Rectal smooth muscle tissue (tissue), 1 donor: ENCODE data around the gene CREB5.

Experiments
- H3K27ac ChIP-seq: one replicate; pipeline ENCODE4 v1.7.0; 2013; ENCODE audit warnings: low read depth, low read length, inconsistent platforms
- H3K27me3 ChIP-seq: one replicate; pipeline ENCODE4 v1.7.0; 2013; ENCODE audit warnings: low read length; ENCODE audit not compliant: control insufficient read depth, insufficient read depth
- H3K36me3 ChIP-seq: one replicate; pipeline ENCODE4 v1.7.0; 2013; ENCODE audit warnings: low read length; ENCODE audit not compliant: control insufficient read depth, insufficient read depth
- H3K4me1 ChIP-seq: one replicate; pipeline ENCODE4 v1.7.0; 2013; ENCODE audit warnings: low read length; ENCODE audit not compliant: control insufficient read depth, insufficient read depth
- H3K4me3 ChIP-seq: one replicate; pipeline ENCODE4 v1.7.0; 2013; ENCODE audit warnings: low read length
- H3K9ac ChIP-seq: one replicate; pipeline ENCODE4 v1.7.0; 2013; ENCODE audit warnings: low read length

CREB5 gene

GRCh38 chr7:28855538-28856217 lies 443.4 kb downstream of the CREB5 start:
- Histone ChIP-seq H3K9ac (no peak overlapping the region), H3K4me3 (no peak overlapping the region), H3K27me3 (no peaks in the 10 kb centered on the region), H3K27ac (no peak overlapping the region), H3K36me3 (no peaks in the 10 kb centered on the region), H3K4me1 (no peaks in the 10 kb centered on the region)

GRCh38 chr7:28856656-28857055 lies 444.3 kb downstream of the CREB5 start:
- no peak overlapping the region for H3K4me3 ChIP-seq
- H3K27me3 ChIP-seq: no peaks in the 10 kb centered on the region
- H3K27ac ChIP-seq: no peak overlapping the region
- H3K9ac ChIP-seq: no peak overlapping the region
- no peaks in the 10 kb centered on the region for H3K4me1 ChIP-seq
- no peaks in the 10 kb centered on the region for H3K36me3 ChIP-seq

- Histone ChIP-seq H3K27ac (no peak overlapping the region), H3K4me3 (no peak overlapping the region), H3K4me1 (no peaks in the 10 kb centered on the region), H3K27me3 (no peaks in the 10 kb centered on the region), H3K9ac (no peak overlapping the region), H3K36me3 (no peaks in the 10 kb centered on the region)
These were observed 445.9 kb downstream of the CREB5 start for GRCh38 chr7:28858206-28858605.

GRCh38 chr7:28858895-28859294 lies 446.6 kb downstream of the CREB5 start:
- Histone ChIP-seq H3K27me3 (no peaks in the 10 kb centered on the region), H3K27ac (no peak overlapping the region), H3K4me1 (no peaks in the 10 kb centered on the region), H3K9ac (no peak overlapping the region), H3K4me3 (no peak overlapping the region), H3K36me3 (no peaks in the 10 kb centered on the region)

GRCh38 chr7:28861825-28862224 lies 449.5 kb downstream of the CREB5 start:
- no peaks in the 10 kb centered on the region for H3K4me1 ChIP-seq
- no peaks in the 10 kb centered on the region for H3K36me3 ChIP-seq
- no peak overlapping the region for H3K9ac ChIP-seq
- H3K27ac ChIP-seq: no peak overlapping the region
- H3K4me3 ChIP-seq: no peak overlapping the region
- no peaks in the 10 kb centered on the region for H3K27me3 ChIP-seq

- no peak overlapping the region for H3K27ac ChIP-seq
- H3K27me3 ChIP-seq: no peaks in the 10 kb centered on the region
- H3K36me3 ChIP-seq: no peaks in the 10 kb centered on the region
- H3K4me1 ChIP-seq: no peaks in the 10 kb centered on the region
- no peak overlapping the region for H3K9ac ChIP-seq
- no peak overlapping the region for H3K4me3 ChIP-seq
These were observed 450.4 kb downstream of the CREB5 start for GRCh38 chr7:28862595-28863272.

GRCh38 chr7:28865601-28866144 lies 453.4 kb downstream of the CREB5 start:
- Histone ChIP-seq H3K4me1 (no peaks in the 10 kb centered on the region), H3K9ac (no peak overlapping the region), H3K27ac (no peak overlapping the region), H3K36me3 (no peaks in the 10 kb centered on the region), H3K4me3 (no peak overlapping the region), H3K27me3 (no peaks in the 10 kb centered on the region)

- no peak overlapping the region for H3K4me3 ChIP-seq
- no peaks in the 10 kb centered on the region for H3K4me1 ChIP-seq
- no peaks in the 10 kb centered on the region for H3K27me3 ChIP-seq
- H3K36me3 ChIP-seq: no peaks in the 10 kb centered on the region
- no peak overlapping the region for H3K9ac ChIP-seq
- no peak overlapping the region for H3K27ac ChIP-seq
These were observed 456.4 kb downstream of the CREB5 start for GRCh38 chr7:28868712-28869111.

- no peaks in the 10 kb centered on the region for H3K27me3 ChIP-seq
- no peak overlapping the region for H3K4me3 ChIP-seq
- no peak overlapping the region for H3K9ac ChIP-seq
- no peak overlapping the region for H3K27ac ChIP-seq
- no peaks in the 10 kb centered on the region for H3K4me1 ChIP-seq
- no peaks in the 10 kb centered on the region for H3K36me3 ChIP-seq
These were observed 458.8 kb downstream of the CREB5 start for GRCh38 chr7:28871077-28871476.

- Histone ChIP-seq H3K27ac (no peak overlapping the region), H3K27me3 (no peaks in the 10 kb centered on the region), H3K4me3 (no peak overlapping the region)
These were observed 459.3 kb downstream of the CREB5 start for GRCh38 chr7:28871631-28872030.

GRCh38 chr7:28872226-28872625 lies 459.9 kb downstream of the CREB5 start:
- no peaks in the 10 kb centered on the region for H3K4me1 ChIP-seq
- no peak overlapping the region for H3K9ac ChIP-seq
- no peak overlapping the region for H3K27ac ChIP-seq

More at GRCh38 chr7:28871631-28872030, 459.3 kb downstream of the CREB5 start:
- H3K4me1 ChIP-seq: no peaks in the 10 kb centered on the region
- H3K36me3 ChIP-seq: no peaks in the 10 kb centered on the region
- H3K9ac ChIP-seq: no peak overlapping the region

GRCh38 chr7:28873365-28873764 lies 461.0 kb downstream of the CREB5 start:
- Histone ChIP-seq H3K36me3 (no peaks in the 10 kb centered on the region), H3K27ac (no peak overlapping the region), H3K4me3 (no peak overlapping the region), H3K9ac (no peak overlapping the region), H3K27me3 (no peaks in the 10 kb centered on the region), H3K4me1 (no peaks in the 10 kb centered on the region)

More at GRCh38 chr7:28872226-28872625, 459.9 kb downstream of the CREB5 start:
- Histone ChIP-seq H3K4me3 (no peak overlapping the region), H3K36me3 (no peaks in the 10 kb centered on the region), H3K27me3 (no peaks in the 10 kb centered on the region)

- Histone ChIP-seq H3K4me3 (no peak overlapping the region), H3K36me3 (no peaks in the 10 kb centered on the region), H3K4me1 (no peaks in the 10 kb centered on the region), H3K27me3 (no peaks in the 10 kb centered on the region), H3K27ac (no peak overlapping the region), H3K9ac (no peak overlapping the region)
These were observed 461.7 kb downstream of the CREB5 start for GRCh38 chr7:28874001-28874400.
